Progenitor cell of endocrine pancreas (in vitro differentiated cells): ENCODE results near the gene HMHB1. TPM values are rescaled to one million over a fixed set of nuclear protein-coding genes. Genes with fewer than 3 reads are reported as not detected.

Experiments
- DNase-seq: peaks from one replicate; pipeline ENCODE4 v3.0.0; 2021; ENCODE audit warnings: low spot score; ENCODE audit not compliant: unreplicated experiment
- H3K27ac Mint-ChIP-seq: 2 replicates; pipeline ENCODE4 v1.8.0; 2021; ENCODE audit warnings: mild to moderate bottlenecking, moderate library complexity, mixed read lengths
- H3K27me3 Mint-ChIP-seq: 2 replicates; pipeline ENCODE4 v1.8.0; 2021; ENCODE audit warnings: mixed read lengths
- H3K36me3 Mint-ChIP-seq: 2 replicates; pipeline ENCODE4 v1.8.0; 2022; ENCODE audit warnings: mixed read lengths; ENCODE audit not compliant: insufficient read depth
- H3K4me1 Mint-ChIP-seq: 2 replicates; pipeline ENCODE4 v1.8.0; 2021; ENCODE audit warnings: low read depth, mixed read lengths
- H3K4me3 Mint-ChIP-seq: 2 replicates; pipeline ENCODE4 v1.8.0; 2021; ENCODE audit warnings: low read depth, mild to moderate bottlenecking, moderate library complexity, mixed read lengths
- H3K9me3 Mint-ChIP-seq: 2 replicates; pipeline ENCODE4 v1.8.0; 2021; ENCODE audit warnings: low read depth, mixed read lengths
- total RNA-seq: library from RNA; stranded (reverse); gene quantifications from 2 replicates; pipeline ENCODE4 v1.2.1, GENCODE V29; 2021
- TF ChIP-seq, protein P1 (sequence below): fragments of 200-600 bp; sonication (generic); IDR thresholded peaks from one replicate; pipeline ENCODE4 v1.5.0; 2021; ENCODE audit warnings: antibody characterized with exemption, mild to moderate bottlenecking; ENCODE audit not compliant: unreplicated experiment

The HMHB1 gene
- total RNA-seq, 1 donor from 2014 or later: not detected

DNA sequence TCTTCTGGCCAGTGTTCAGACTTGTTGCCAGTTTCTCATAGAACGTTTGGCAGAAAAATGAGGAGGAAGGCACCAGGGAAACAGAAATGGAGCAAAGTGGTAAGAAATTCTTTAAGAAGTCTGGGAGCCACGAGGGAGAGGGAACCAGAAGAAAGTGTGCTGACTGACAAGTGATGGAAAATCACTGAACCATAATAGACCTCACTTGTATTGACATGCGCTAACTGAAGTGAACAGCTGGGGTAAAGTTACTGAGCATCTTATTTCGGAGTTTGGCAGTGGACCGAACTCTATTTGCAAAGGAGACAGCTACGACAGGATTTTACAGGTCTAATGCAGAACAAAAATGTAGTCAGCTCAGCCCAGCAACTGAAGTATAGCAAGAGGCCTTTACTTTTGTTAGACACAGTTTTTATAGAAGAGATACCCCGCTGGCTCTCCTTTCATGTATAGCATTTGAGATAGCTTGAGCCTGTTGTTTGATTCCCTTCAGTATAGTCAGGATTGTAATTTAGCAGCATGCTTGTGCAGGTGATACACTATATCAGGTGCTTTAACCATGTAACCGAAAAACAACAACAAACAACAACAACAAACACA lies 53.6 kb downstream of the HMHB1 start:
- DNase-seq: no peak
- Mint-ChIP-seq H3K4me1 (peaks cover 17% of the 10 kb centered on the region), H3K27me3 (no peaks in the 10 kb centered on the region), H3K9me3 (no peaks in the 10 kb centered on the region), H3K4me3 (no peak overlapping the region), H3K36me3 (no peaks in the 10 kb centered on the region), H3K27ac (no peak overlapping the region)
- TF ChIP-seq, protein P1, sequence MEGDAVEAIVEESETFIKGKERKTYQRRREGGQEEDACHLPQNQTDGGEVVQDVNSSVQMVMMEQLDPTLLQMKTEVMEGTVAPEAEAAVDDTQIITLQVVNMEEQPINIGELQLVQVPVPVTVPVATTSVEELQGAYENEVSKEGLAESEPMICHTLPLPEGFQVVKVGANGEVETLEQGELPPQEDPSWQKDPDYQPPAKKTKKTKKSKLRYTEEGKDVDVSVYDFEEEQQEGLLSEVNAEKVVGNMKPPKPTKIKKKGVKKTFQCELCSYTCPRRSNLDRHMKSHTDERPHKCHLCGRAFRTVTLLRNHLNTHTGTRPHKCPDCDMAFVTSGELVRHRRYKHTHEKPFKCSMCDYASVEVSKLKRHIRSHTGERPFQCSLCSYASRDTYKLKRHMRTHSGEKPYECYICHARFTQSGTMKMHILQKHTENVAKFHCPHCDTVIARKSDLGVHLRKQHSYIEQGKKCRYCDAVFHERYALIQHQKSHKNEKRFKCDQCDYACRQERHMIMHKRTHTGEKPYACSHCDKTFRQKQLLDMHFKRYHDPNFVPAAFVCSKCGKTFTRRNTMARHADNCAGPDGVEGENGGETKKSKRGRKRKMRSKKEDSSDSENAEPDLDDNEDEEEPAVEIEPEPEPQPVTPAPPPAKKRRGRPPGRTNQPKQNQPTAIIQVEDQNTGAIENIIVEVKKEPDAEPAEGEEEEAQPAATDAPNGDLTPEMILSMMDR: no peak
